ENCODE results near the gene LETM1. TPM values are rescaled to one million over a fixed set of nuclear protein-coding genes. Genes with fewer than 3 reads are reported as not detected.

Gene LETM1
- total RNA-seq, 1 experiment from 2014 or later, result 67.3 TPM

GRCh38 chr4:1837069-1837468 lies 18.9 kb downstream of the LETM1 start:
- Histone ChIP-seq H3K79me2 (ENCODE audit: insufficient read depth, low read length) (peaks cover 53% of the 10 kb centered on the region), H3K9ac (ENCODE audit: low read length) (no peak overlapping the region), H3K9me3 (ENCODE audit: control insufficient read depth in 1 of 2, insufficient read depth in 1 of 2, low read depth in 1 of 2, low read length in 2 of 2) (no peaks in the 10 kb centered on the region), H2AFZ (ENCODE audit: low read depth, low read length, poor library complexity, severe bottlenecking) (no peak overlapping the region), H3K27ac (ENCODE audit: low read depth, low read length) (no peak overlapping the region), H3K27me3 (ENCODE audit: insufficient read depth, low read length) (no peaks in the 10 kb centered on the region), H4K20me1 (ENCODE audit: insufficient read depth) (no peaks in the 10 kb centered on the region), H3K4me1 (ENCODE audit: control insufficient read depth in 1 of 2, insufficient read depth in 2 of 2, low read length in 2 of 2) (no peaks in the 10 kb centered on the region), H3K4me3 (replicated peaks in 1 of 2; ENCODE audit: low read depth in 1 of 2, low read length in 2 of 2) (no peak overlapping the region), H3K4me2 (ENCODE audit: low read length) (no peak overlapping the region), H3K36me3 (ENCODE audit: control insufficient read depth in 1 of 2, insufficient read depth in 2 of 2, low read length in 2 of 2) (peaks cover 31 to 47% of the 10 kb centered on the region in 2 experiments; a peak in 3 of 4 replicates), H3K9me2 (ENCODE audit: insufficient read depth) (no peaks in the 10 kb centered on the region)
- TF ChIP-seq ELF1 (IDR thresholded peaks at IDR 0.05; ENCODE audit: borderline replicate concordance, low read depth) (no peak), EZH2phosphoT487 (IDR thresholded peaks at IDR 0.05; ENCODE audit: borderline replicate concordance) (no peak), RAD21 (IDR thresholded peaks at IDR 0.05; ENCODE audit: low read depth) (no peak), ZBTB33 (IDR thresholded peaks at IDR 0.05; ENCODE audit: extremely low read depth, insufficient replicate concordance, low read length) (no peak), JUND (IDR thresholded peaks at IDR 0.05) (no peak), EGR1 (IDR thresholded peaks at IDR 0.05; ENCODE audit: low read depth) (no peak), TCF7L2 (IDR thresholded peaks at IDR 0.05; ENCODE audit: borderline replicate concordance, extremely low read depth, insufficient read depth, insufficient read length) (no peak), POLR2A (IDR thresholded peaks at IDR 0.05; ENCODE audit: borderline replicate concordance, extremely low read depth, insufficient read depth, insufficient read length) (no peak), CTCF (IDR thresholded peaks at IDR 0.05 in 2 of 3, conservative IDR thresholded peaks at IDR 0.05 in 1 of 3; ENCODE audit: borderline replicate concordance in 1 of 3, insufficient read depth in 1 of 3, low read depth in 2 of 3, low read length in 2 of 3) (no peak), YY1 (IDR thresholded peaks at IDR 0.05; ENCODE audit: extremely low read depth, insufficient replicate concordance, low read depth, low read length) (no peak), ZFX (IDR thresholded peaks at IDR 0.05) (no peak), CEBPB (IDR thresholded peaks at IDR 0.05; ENCODE audit: low read depth) (no peak), ATF3 (IDR thresholded peaks at IDR 0.05) (no peak), SP1 (IDR thresholded peaks at IDR 0.05; ENCODE audit: low read depth) (no peak), EZH2 (IDR thresholded peaks at IDR 0.05) (no peak), POLR2AphosphoS5 (IDR thresholded peaks at IDR 0.05; ENCODE audit: low read depth, low read length) (no peak), CBX3 (IDR thresholded peaks at IDR 0.05; ENCODE audit: low read depth) (no peak), ZNF274 (IDR thresholded peaks at IDR 0.05; ENCODE audit: low read depth, low read length) (no peak), FOSL1 (IDR thresholded peaks at IDR 0.05; ENCODE audit: low read depth) (no peak), SRF (IDR thresholded peaks at IDR 0.05; ENCODE audit: low read depth) (no peak)
- intact Hi-C loops (cut with micrococcal nuclease), result no loop called here
- ChIA-PET POLR2A (no interaction called here), RAD21 (ENCODE audit: low non-redundant PET in 1 of 2, low total read pairs in 2 of 2, uncharacterized antibody in 2 of 2, unreplicated experiment in 2 of 2) (no interaction called here), CTCF (no interaction called here)
- DNase-seq (ENCODE audit: low read depth, low spot score), result no peak
- no TSS peak for BruUV-seq (replicated peaks)
- ATAC-seq, result no peak
